ENCODE measurements around the gene ZXDC. TPM values are rescaled to one million over a fixed set of nuclear protein-coding genes. Genes with fewer than 3 reads are reported as not detected.

The ZXDC gene
- total RNA-seq, 1 experiment from 2014 or later, result 28.3 TPM

GRCh38 chr3:126518779-126519177 lies 43.1 kb upstream of the ZXDC start:
- H3K27me3 Mint-ChIP-seq (ENCODE audit: low read depth), result peaks cover 20% of the 10 kb centered on the region

More at GRCh38 chr3:126518779-126519177, 43.1 kb upstream of the ZXDC start:
- no CpG with 5 or more reads among the region's 4 CpGs for WGBS (ENCODE audit: extremely low coverage, insufficient read length, low lambda C conversion rate)
- no peaks in the 10 kb centered on the region for H3K9me3 ChIP-seq (ENCODE audit: control insufficient read depth, low read depth, low read length)
- no peak overlapping the region for H3K9ac ChIP-seq (ENCODE audit: extremely low read depth, insufficient read length, low read length)
- no peak overlapping the region for H2AFZ ChIP-seq (ENCODE audit: low read length)
- no peak overlapping the region for H3K4ac ChIP-seq (ENCODE audit: low read depth, low read length)
- Mint-ChIP-seq H3K27ac (no peak overlapping the region), H3K36me3 (ENCODE audit: insufficient read depth in 1 of 3, low read depth in 3 of 3) (no peaks in the 10 kb centered on the region), H3K9me3 (no peaks in the 10 kb centered on the region; a peak in 1 of 5 replicates), H3K4me1 (peaks cover 4 to 12% of the 10 kb centered on the region in 2 experiments; a peak in 2 of 4 replicates), H3K4me3 (no peak overlapping the region)
- no peaks in the 10 kb centered on the region for H3K79me1 ChIP-seq (ENCODE audit: insufficient read depth, low read depth, low read length, poor library complexity, severe bottlenecking)
- no peak overlapping the region for H3K56ac ChIP-seq (ENCODE audit: insufficient read length, low read depth, low read length)
- no peak overlapping the region for H2BK120ac ChIP-seq (ENCODE audit: low read depth, low read length, poor library complexity, severe bottlenecking)
- H3K79me2 ChIP-seq (ENCODE audit: insufficient read depth, low read length), result no peaks in the 10 kb centered on the region
- no peak for DNase-seq
- H2BK5ac ChIP-seq (ENCODE audit: insufficient read length, low read length), result no peak overlapping the region
- no peak overlapping the region for H2BK15ac ChIP-seq (ENCODE audit: low read depth, low read length)
- no peak overlapping the region for H3K27ac ChIP-seq (ENCODE audit: insufficient read length, low read depth, low read length)
- H3K23ac ChIP-seq (ENCODE audit: insufficient read length, low read depth, low read length), result no peak overlapping the region
- no peak overlapping the region for H2BK12ac ChIP-seq (ENCODE audit: insufficient read length, low read depth, low read length)
- H3K23me2 ChIP-seq (ENCODE audit: insufficient read length, low read depth, low read length, poor library complexity, severe bottlenecking), result no peaks in the 10 kb centered on the region
- H4K91ac ChIP-seq (ENCODE audit: insufficient read length, low read depth, low read length), result no peak overlapping the region
- H3K4me2 ChIP-seq (ENCODE audit: insufficient read depth, insufficient read length, low read length), result no peak overlapping the region
- H2BK20ac ChIP-seq (ENCODE audit: low read depth, low read length, poor library complexity, severe bottlenecking), result no peak overlapping the region
- no peaks in the 10 kb centered on the region; the same call in 1 of the 2 replicates for H3K27me3 ChIP-seq (ENCODE audit: insufficient read depth, low read length)
- no peak overlapping the region for H3T11ph ChIP-seq (ENCODE audit: low read length)
- no peak overlapping the region for H3K14ac ChIP-seq (ENCODE audit: insufficient read depth, low read length)
- no peak overlapping the region for H4K8ac ChIP-seq (replicated peaks; ENCODE audit: insufficient read length, low read depth, low read length)
- no peak overlapping the region for H2AK5ac ChIP-seq (ENCODE audit: insufficient read length, low read length)
- H3K4me1 ChIP-seq (ENCODE audit: insufficient read depth, low read length), result no peaks in the 10 kb centered on the region
- H4K5ac ChIP-seq (ENCODE audit: insufficient read length, low read depth, low read length), result no peak overlapping the region
- no peak overlapping the region for H3K18ac ChIP-seq (ENCODE audit: insufficient read length, low read depth, low read length)
- no peaks in the 10 kb centered on the region for H4K20me1 ChIP-seq (ENCODE audit: control insufficient read depth, insufficient read depth, insufficient read length)
- no peak for TF ChIP-seq CTCF (conservative IDR thresholded peaks at IDR 0.05)
